Heart right ventricle (tissue), 16 donors: ENCODE data around the gene ADO. TPM values are rescaled to one million over a fixed set of nuclear protein-coding genes. Genes with fewer than 3 reads are reported as not detected.

Experiments
- ATAC-seq, 8 donors: fragments of 200-7000 bp; cut with Tn5 transposase; one replicate each; pipeline ENCODE4 v1.9.1; 2020; ENCODE audit warnings: mild to moderate bottlenecking in 8 of 8, moderate library complexity in 8 of 8, moderate number of reproducible peaks in 1 of 8
- DNase-seq, 2 donors: peaks; one replicate each; pipeline ENCODE4 v3.0.0-alpha.2; 2020
- H3K27ac ChIP-seq, 10 donors: fragments of 200-600 bp; sonication (generic) in 2 of 10; one replicate each; pipeline versions ENCODE4 v1.5.0 to v1.8.0; 2020 to 2022; ENCODE audit warnings: mild to moderate bottlenecking in 3 of 10
- H3K27me3 ChIP-seq, 7 donors: fragments of 200-600 bp; one replicate each; pipeline ENCODE4 v1.8.0; 2021 to 2022; ENCODE audit warnings: mild to moderate bottlenecking in 2 of 7
- H3K36me3 ChIP-seq, 9 donors: fragments of 200-600 bp; sonication (generic) in 1 of 9; one replicate each; pipeline versions ENCODE4 v1.5.0 to v1.8.0; 2020 to 2022; ENCODE audit warnings: mild to moderate bottlenecking in 2 of 9
- H3K4me1 ChIP-seq, 9 donors: fragments of 200-600 bp; sonication (generic) in 1 of 9; one replicate each; pipeline versions ENCODE4 v1.5.0 to v1.8.0; 2020 to 2022; ENCODE audit warnings: mild to moderate bottlenecking in 4 of 9
- H3K4me3 ChIP-seq, 10 donors: fragments of 200-600 bp; sonication (generic) in 2 of 10; one replicate each; pipeline versions ENCODE4 v1.5.0 to v1.8.0; 2020 to 2022; ENCODE audit warnings: mild to moderate bottlenecking in 7 of 10, moderate library complexity in 2 of 10
- H3K9me3 ChIP-seq, 11 donors: fragments of 200-600 bp in 10 of 11; sonication (generic) in 2 of 11; one replicate each; pipeline versions ENCODE4 v1.5.0 to v1.8.0; 2013 to 2022; ENCODE audit warnings: mild to moderate bottlenecking in 2 of 11, control low read depth in 1 of 11, moderate library complexity in 1 of 11
- WGBS, 2 donors: extraction: QIAGEN DNeasy Blood & Tissue Kit; methylation state at CpG; one replicate each; pipeline ENCODE4 v1.1.7; 2013; ENCODE audit warnings: inconsistent platforms in 1 of 2; 5-methylcytosine and 5-hydroxymethylcytosine counted together
- intact Hi-C, 10 donors: fragments of 100-400 bp; cut with DNase I; formaldehyde crosslinking; loops; one replicate each; pipeline versions ENCODE4 v1.11.1 to v1.14.2; 2022
- polyA plus RNA-seq, 2 donors: library from polyadenylated mRNA; stranded (reverse); fragments of 200-250 nt; gene quantifications; one replicate each; pipeline ENCODE4 v1.2.3, GENCODE V29; 2013
- total RNA-seq, 10 donors: library from RNA; stranded (reverse); fragmentation: NEBNext Ultra II Directional in 3 of 10; extraction: Animal tissue kit (Norgen Biotek cat#: 25700) in 3 of 10; gene quantifications; one replicate each; pipeline versions ENCODE4 v1.2.1 to v1.2.4, GENCODE V29; 2021 to 2023
- TF ChIP-seq, protein P1 (sequence below), 9 donors: fragments of 200-600 bp; sonication (generic) in 2 of 9; IDR thresholded peaks; one replicate each; pipeline versions ENCODE4 v1.5.0 to v1.8.0; 2021 to 2022; ENCODE audit warnings: antibody characterized with exemption in 9 of 9, mild to moderate bottlenecking in 5 of 9, moderate library complexity in 1 of 9
- donor health status: Arrhythmogenic right ventricular cardiomyopathy.
- donor health status: ischemic (EF 13 %, LVEDD 7.1; RV severe dilation, severe dysfunction).
- donor health status: healthy with polysubstance abuse.
- donor health status: DM: no; HTN: yes; CAD: no.
- donor health status: DM: no; HTN: no; CAD: no.
- donor health status: ischemic (EF 25% LVEDD 6.9; RV normal size, moderate dysfunction).
- donor health status: ischemic (EF 25% LVEDD 5.7; RV mildly dilated, moderate dysfunction).
- donor health status: healthy.
- donor health status: DM: yes; HTN: yes; CAD: no.
- donor health status: Ischemic cardiomyopathy.
- donor health status: ischemic (EF 35%, LVEDD 5.7; RV mildly dilated, moderate dysfunction).
- donor health status: nonischemic (EF 11% LVEDD 7.7; RV severe dilation, severe dysfunction).
- donor health status: DM: yes; HTN: yes; CAD: no.
- donor health status: PGD.
- donor health status: ischemic (EF 29% LVEDD 5.4; RV normal size, mild dysfunction).
- donor health status: nonischemic (EF 23%, LVEDD 6.1; RV moderate dilation, normal function).

ADO gene
- total and polyA plus RNA-seq, 12 donors, result 5.1 to 21.0 (median 17.0) TPM

DNA sequence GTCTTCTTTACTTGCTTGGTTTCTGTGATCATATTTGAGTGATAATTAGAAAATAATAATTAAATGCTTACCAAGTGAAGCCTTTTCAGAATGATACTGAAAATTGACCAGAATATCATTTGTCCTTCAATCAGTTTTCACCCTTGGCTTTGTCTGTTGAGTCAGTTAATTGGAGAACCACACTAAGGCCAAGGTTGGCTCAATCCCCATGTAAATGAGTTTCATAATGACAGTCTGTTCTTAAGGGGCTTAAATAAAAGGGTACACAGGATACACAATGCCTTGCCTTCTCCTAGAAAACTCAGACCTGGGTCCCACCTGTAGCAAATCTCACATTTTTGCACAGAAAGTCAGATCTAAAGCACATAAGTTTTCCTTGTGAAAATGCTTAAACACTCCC is 42.9 kb downstream of the ADO start:
- Histone ChIP-seq H3K27ac (no peak overlapping the region), H3K27me3 (no peaks in the 10 kb centered on the region), H3K9me3 (peaks cover 0 to 18% (median 12%) of the 10 kb centered on the region in 11 donors), H3K4me1 (peaks cover 0 to 7% (median 0%) of the 10 kb centered on the region in 9 donors), H3K36me3 (no peaks in the 10 kb centered on the region), H3K4me3 (no peak overlapping the region)
- TF ChIP-seq, protein P1, sequence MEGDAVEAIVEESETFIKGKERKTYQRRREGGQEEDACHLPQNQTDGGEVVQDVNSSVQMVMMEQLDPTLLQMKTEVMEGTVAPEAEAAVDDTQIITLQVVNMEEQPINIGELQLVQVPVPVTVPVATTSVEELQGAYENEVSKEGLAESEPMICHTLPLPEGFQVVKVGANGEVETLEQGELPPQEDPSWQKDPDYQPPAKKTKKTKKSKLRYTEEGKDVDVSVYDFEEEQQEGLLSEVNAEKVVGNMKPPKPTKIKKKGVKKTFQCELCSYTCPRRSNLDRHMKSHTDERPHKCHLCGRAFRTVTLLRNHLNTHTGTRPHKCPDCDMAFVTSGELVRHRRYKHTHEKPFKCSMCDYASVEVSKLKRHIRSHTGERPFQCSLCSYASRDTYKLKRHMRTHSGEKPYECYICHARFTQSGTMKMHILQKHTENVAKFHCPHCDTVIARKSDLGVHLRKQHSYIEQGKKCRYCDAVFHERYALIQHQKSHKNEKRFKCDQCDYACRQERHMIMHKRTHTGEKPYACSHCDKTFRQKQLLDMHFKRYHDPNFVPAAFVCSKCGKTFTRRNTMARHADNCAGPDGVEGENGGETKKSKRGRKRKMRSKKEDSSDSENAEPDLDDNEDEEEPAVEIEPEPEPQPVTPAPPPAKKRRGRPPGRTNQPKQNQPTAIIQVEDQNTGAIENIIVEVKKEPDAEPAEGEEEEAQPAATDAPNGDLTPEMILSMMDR (IDR thresholded peaks at IDR 0.05), result no peak
- no peak for ATAC-seq
- intact Hi-C loops, result loop anchor here in 2 of 10 donors (10.0 kb wide), 2 partner anchors 207 to 237 kb away; no protein-coding TSS in a partner anchor
- no peak for DNase-seq

- peaks cover 0 to 4% (median 0%) of the 10 kb centered on the region in 7 donors for H3K27me3 ChIP-seq
- intact Hi-C loops, result no loop called here
- ATAC-seq (no peak), DNase-seq (no peak)
- peaks cover 0 to 18% (median 12%) of the 10 kb centered on the region in 11 donors for H3K9me3 ChIP-seq
- H3K27ac ChIP-seq, result no peak overlapping the region
- peaks cover 0 to 18% (median 0%) of the 10 kb centered on the region in 9 donors for H3K4me1 ChIP-seq
- no peaks in the 10 kb centered on the region for H3K36me3 ChIP-seq
- H3K4me3 ChIP-seq, result no peak overlapping the region
- 51 to 61% methylated on average over 3 of the region's 3 CpGs for WGBS, 2 donors
- TF ChIP-seq, protein P1 (IDR thresholded peaks at IDR 0.05), result no peak
Observed at GRCh38 chr10:62850646-62851045, 46.1 kb downstream of the ADO start.

- Histone ChIP-seq H3K27me3 (peaks cover 0 to 4% (median 0%) of the 10 kb centered on the region in 7 donors), H3K36me3 (no peaks in the 10 kb centered on the region), H3K4me1 (peaks cover 0 to 21% (median 0%) of the 10 kb centered on the region in 9 donors), H3K27ac (no peak overlapping the region), H3K9me3 (peaks cover 0 to 18% (median 12%) of the 10 kb centered on the region in 11 donors), H3K4me3 (no peak overlapping the region)
- intact Hi-C loops, result no loop called here
- TF ChIP-seq, protein P1 (IDR thresholded peaks at IDR 0.05), result peak in 3 of 9 donors; percentile 8 to 27 (median 13)
- DNase-seq (no peak), ATAC-seq (no peak)
- WGBS, 2 donors, result 35 to 80% methylated on average over 2 of the region's 2 CpGs
Observed at GRCh38 chr10:62851442-62851841, 46.9 kb downstream of the ADO start.

DNA sequence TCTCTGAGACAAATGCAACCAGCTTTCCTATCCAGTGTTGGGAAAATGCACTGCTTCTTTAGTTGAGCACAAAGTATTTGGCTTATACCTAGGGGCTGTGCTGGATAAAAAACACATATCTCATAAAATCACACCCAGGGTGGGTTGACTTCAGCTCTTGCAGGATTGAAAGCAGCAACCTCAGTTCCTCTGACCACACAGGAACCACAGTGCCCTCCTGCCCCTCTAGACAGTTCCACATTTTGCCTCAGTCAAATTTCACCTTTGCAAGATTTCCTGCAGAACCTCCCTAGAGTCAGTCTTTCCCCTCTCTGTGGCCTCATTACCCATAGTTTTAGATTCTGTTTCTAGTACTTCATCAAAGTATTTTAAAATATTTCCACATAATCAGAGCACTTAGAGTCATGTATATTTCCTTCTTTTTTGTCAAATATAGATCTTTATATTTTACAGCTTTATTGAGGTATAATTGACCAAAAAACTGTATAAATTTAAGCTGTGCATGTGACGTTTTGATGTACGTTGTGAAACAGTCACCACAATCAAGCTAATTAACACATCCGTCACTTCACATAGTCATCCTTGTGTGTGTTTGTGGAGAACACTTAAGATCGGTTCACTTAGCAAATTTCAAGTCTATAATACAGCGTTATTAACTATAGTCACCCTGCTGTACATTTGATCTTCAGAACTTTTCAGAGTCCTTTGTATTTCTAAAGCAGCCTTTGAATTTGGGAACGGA is 48.6 kb downstream of the ADO start:
- Histone ChIP-seq H3K4me1 (peaks cover 0 to 25% (median 0%) of the 10 kb centered on the region in 9 donors), H3K9me3 (peaks cover 0 to 5% (median 0%) of the 10 kb centered on the region in 11 donors), H3K27ac (no peak overlapping the region), H3K27me3 (peaks cover 0 to 4% (median 0%) of the 10 kb centered on the region in 7 donors), H3K36me3 (no peaks in the 10 kb centered on the region), H3K4me3 (no peak overlapping the region)
- ATAC-seq (no peak), DNase-seq (no peak)
- intact Hi-C loops, result no loop called here
- TF ChIP-seq, protein P1 (IDR thresholded peaks at IDR 0.05), result no peak
- WGBS, 2 donors, result 74 to 83% methylated on average over 6 of the region's 6 CpGs
